GM19455 (cell line): Measurements from ENCODE around the gene PPM1K.
A peak's percentile ranks its signal among the peaks of the same experiment; 100 is the strongest.
"Not testable (repeated sequence)": the region's sequence is repeated elsewhere in the genome, so short reads cannot be mapped to it uniquely, and the experiment has no call there.

Source experiments
- ATAC-seq: cut with Tn5 transposase; IDR thresholded peaks from one replicate; pipeline ENCODE4 v1.9.1; 2021; ENCODE audit not compliant: unreplicated experiment

Gene PPM1K

GRCh38 chr4:88284439-88285234 is at the start of gene PPM1K:
Gene PPM1K (minus strand): TSS chr4:88284561. CDS start chr4:88278583, 5,978 bp downstream.
- peak; percentile 81 for ATAC-seq

- no peak for ATAC-seq
These were observed 49.5 kb upstream of the PPM1K start for GRCh38 chr4:88333741-88334405.

- no peak for ATAC-seq
These were observed 43.3 kb upstream of the PPM1K start for GRCh38 chr4:88327665-88328064.

GRCh38 chr4:88320780-88321373 is 36.5 kb upstream of the PPM1K start:
- ATAC-seq = peak; percentile 99

- ATAC-seq = peak; percentile 56
These were observed 35.9 kb upstream of the PPM1K start for GRCh38 chr4:88320224-88320779.

GRCh38 chr4:88318751-88319350 is 34.5 kb upstream of the PPM1K start:
- no peak for ATAC-seq

GRCh38 chr4:88315460-88316017 is 31.2 kb upstream of the PPM1K start:
- no peak for ATAC-seq

- not testable (repeated sequence) for ATAC-seq
These were observed 28.8 kb upstream of the PPM1K start for GRCh38 chr4:88313088-88313624.

GRCh38 chr4:88308587-88308986 is 24.2 kb upstream of the PPM1K start:
- ATAC-seq = no peak

GRCh38 chr4:88297725-88298454 is 13.5 kb upstream of the PPM1K start:
- no peak for ATAC-seq

GRCh38 chr4:88297212-88297516 is 12.8 kb upstream of the PPM1K start:
- ATAC-seq = no peak

GRCh38 chr4:88296413-88297211 is 12.3 kb upstream of the PPM1K start:
- no peak for ATAC-seq

- no peak for ATAC-seq
These were observed 11.3 kb upstream of the PPM1K start for GRCh38 chr4:88295656-88296055.

GRCh38 chr4:88291003-88291402 is 6.6 kb upstream of the PPM1K start:
- ATAC-seq = no peak

GRCh38 chr4:88286897-88287296 is 2.5 kb upstream of the PPM1K start:
- ATAC-seq = no peak

GRCh38 chr4:88285235-88285653 is 883 bp upstream of the PPM1K start:
- no peak for ATAC-seq

GRCh38 chr4:88283661-88284438 is 511 bp downstream of the PPM1K start:
- peak; percentile 36 for ATAC-seq

GRCh38 chr4:88280228-88280795 is 4.0 kb downstream of the PPM1K start:
- no peak for ATAC-seq
